ENCODE measurements around the gene PPP2R2D. TPM values are rescaled to one million over a fixed set of nuclear protein-coding genes. Genes with fewer than 3 reads are reported as not detected.

The PPP2R2D gene
- polyA plus RNA-seq, 1 experiment: 27.2 TPM

- no peak for TF ChIP-seq CTCF (IDR thresholded peaks at IDR 0.05; ENCODE audit: low read depth, low read length)
- DNase-seq (ENCODE audit: low read depth, low spot score): no peak
- POLR2A ChIA-PET: no interaction called here
- Histone ChIP-seq H3K4me3 (ENCODE audit: low read depth, low read length) (no peak overlapping the region), H3K27me3 (ENCODE audit: control insufficient read depth, insufficient read depth, low read length) (no peaks in the 10 kb centered on the region), H3K27ac (ENCODE audit: low read depth, low read length) (no peak overlapping the region), H3K9me3 (ENCODE audit: control insufficient read depth, insufficient read depth, low read length) (peaks cover 41% of the 10 kb centered on the region)
- CTCF ChIA-PET: no interaction called here
These were observed 40.5 kb upstream of the PPP2R2D start for GRCh38 chr10:131860311-131860710.

- POLR2A ChIA-PET: no interaction called here
- CTCF ChIA-PET: no interaction called here
- no peak for DNase-seq (ENCODE audit: low read depth, low spot score)
These were observed 39.9 kb upstream of the PPP2R2D start for GRCh38 chr10:131860806-131861440.

GRCh38 chr10:131862548-131862947, 38.3 kb upstream of the PPP2R2D start:
- POLR2A ChIA-PET: no interaction called here
- Histone ChIP-seq H3K9me3 (ENCODE audit: control insufficient read depth, insufficient read depth, low read length) (peaks cover 20% of the 10 kb centered on the region), H3K4me3 (ENCODE audit: low read depth, low read length) (no peak overlapping the region), H3K27me3 (ENCODE audit: control insufficient read depth, insufficient read depth, low read length) (no peaks in the 10 kb centered on the region), H3K27ac (ENCODE audit: low read depth, low read length) (no peak overlapping the region)
- DNase-seq (ENCODE audit: low read depth, low spot score): no peak
- TF ChIP-seq CTCF (IDR thresholded peaks at IDR 0.05; ENCODE audit: low read depth, low read length): no peak
- CTCF ChIA-PET: no interaction called here

More at GRCh38 chr10:131860806-131861440, 39.9 kb upstream of the PPP2R2D start:
- no peak overlapping the region for H3K4me3 ChIP-seq (ENCODE audit: low read depth, low read length)
- no peak for TF ChIP-seq CTCF (IDR thresholded peaks at IDR 0.05; ENCODE audit: low read depth, low read length)
- no peak overlapping the region for H3K27ac ChIP-seq (ENCODE audit: low read depth, low read length)
- peaks cover 36% of the 10 kb centered on the region for H3K9me3 ChIP-seq (ENCODE audit: control insufficient read depth, insufficient read depth, low read length)
- H3K27me3 ChIP-seq (ENCODE audit: control insufficient read depth, insufficient read depth, low read length): no peaks in the 10 kb centered on the region

GRCh38 chr10:131865223-131865917, 35.4 kb upstream of the PPP2R2D start:
- ChIA-PET POLR2A (no interaction called here), CTCF (no interaction called here)
- Histone ChIP-seq H3K27me3 (ENCODE audit: control insufficient read depth, insufficient read depth, low read length) (peaks cover 1% of the 10 kb centered on the region), H3K4me3 (ENCODE audit: low read depth, low read length) (no peak overlapping the region), H3K9me3 (ENCODE audit: control insufficient read depth, insufficient read depth, low read length) (peaks cover 6% of the 10 kb centered on the region; the same call in 1 of the 2 replicates), H3K27ac (ENCODE audit: low read depth, low read length) (no peak overlapping the region)
- DNase-seq (ENCODE audit: low read depth, low spot score): no peak
- TF ChIP-seq CTCF (IDR thresholded peaks at IDR 0.05; ENCODE audit: low read depth, low read length): no peak

- ChIA-PET CTCF (no interaction called here), POLR2A (no interaction called here)
- H3K9me3 ChIP-seq (ENCODE audit: control insufficient read depth, insufficient read depth, low read length): peaks cover 6% of the 10 kb centered on the region; the same call in 1 of the 2 replicates
- H3K4me3 ChIP-seq (ENCODE audit: low read depth, low read length): no peak overlapping the region
- no peak for TF ChIP-seq CTCF (IDR thresholded peaks at IDR 0.05; ENCODE audit: low read depth, low read length)
- no peak for DNase-seq (ENCODE audit: low read depth, low spot score)
- H3K27me3 ChIP-seq (ENCODE audit: control insufficient read depth, insufficient read depth, low read length): peaks cover 2% of the 10 kb centered on the region
- H3K27ac ChIP-seq (ENCODE audit: low read depth, low read length): no peak overlapping the region
These were observed 34.1 kb upstream of the PPP2R2D start for GRCh38 chr10:131866673-131867072.
